HepG2 (cell line): ENCODE data around the gene IDUA. TPM values are rescaled to one million over a fixed set of nuclear protein-coding genes. Genes with fewer than 3 reads are reported as not detected.

Source experiments
- ATAD3A ChIP-seq: sonication (generic); formaldehyde crosslinking; IDR thresholded peaks from 2 replicates; pipeline ENCODE4 v1.4.0; 2020; ENCODE audit warnings: missing genetic modification reagents
- CCAR2 ChIP-seq: fragments of 200-400 bp; formaldehyde crosslinking; optimal IDR thresholded peaks from 2 replicates; pipeline ENCODE3; 2018; ENCODE audit warnings: low read depth, mild to moderate bottlenecking, low read length, moderate library complexity
- CSRNP1 ChIP-seq: sonication (generic); formaldehyde crosslinking; IDR thresholded peaks from 2 replicates; pipeline ENCODE4 v1.8.1; 2023; ENCODE audit warnings: mild to moderate bottlenecking, missing genetic modification reagents
- HOXA5 ChIP-seq: sonication (generic); formaldehyde crosslinking; IDR thresholded peaks from 2 replicates; pipeline ENCODE4 v1.4.0; 2020; ENCODE audit warnings: missing genetic modification reagents
- KLF15 ChIP-seq: sonication (generic); formaldehyde crosslinking; IDR thresholded peaks from 2 replicates; pipeline ENCODE4 v1.8.1; 2023; ENCODE audit warnings: borderline replicate concordance, mild to moderate bottlenecking, inconsistent platforms, missing genetic modification reagents, mixed read lengths
- NPAS2 ChIP-seq: sonication (generic); formaldehyde crosslinking; IDR thresholded peaks from 2 replicates; pipeline ENCODE4 v1.8.0; 2022; ENCODE audit warnings: mild to moderate bottlenecking, missing genetic modification reagents, borderline replicate concordance
- PHB2 ChIP-seq: fragments of 450-650 bp; IDR thresholded peaks from 2 replicates; pipeline ENCODE4 v1.6.1; 2018; ENCODE audit not compliant: partially characterized antibody
- PHF8 ChIP-seq: sonication (generic); formaldehyde crosslinking; IDR thresholded peaks from 2 replicates; pipeline ENCODE4 v1.5.0; 2020; ENCODE audit warnings: missing genetic modification reagents
- SAP130 ChIP-seq: IDR thresholded peaks from 2 replicates; pipeline ENCODE4 v1.6.1; 2016; ENCODE audit warnings: low read depth
- TBX2 ChIP-seq: sonication (generic); formaldehyde crosslinking; IDR thresholded peaks from 2 replicates; pipeline ENCODE4 v1.5.0; 2020; ENCODE audit warnings: missing genetic modification reagents, mild to moderate bottlenecking, borderline replicate concordance
- TRIM22 ChIP-seq: fragments of 450-650 bp; IDR thresholded peaks from 2 replicates; pipeline ENCODE4 v1.6.1; 2017
- ZFP36L1 ChIP-seq: sonication (generic); formaldehyde crosslinking; IDR thresholded peaks from 2 replicates; pipeline ENCODE4 v1.8.0; 2022; ENCODE audit warnings: mild to moderate bottlenecking, missing genetic modification reagents, moderate library complexity
- ZNF343 ChIP-seq: sonication (generic); formaldehyde crosslinking; IDR thresholded peaks from 2 replicates; pipeline ENCODE4 v1.4.0; 2020; ENCODE audit warnings: mild to moderate bottlenecking, missing genetic modification reagents
- ZNF598 ChIP-seq: sonication (generic); formaldehyde crosslinking; IDR thresholded peaks from 2 replicates; pipeline ENCODE4 v1.5.1; 2020; ENCODE audit warnings: mild to moderate bottlenecking, missing genetic modification reagents, borderline replicate concordance
- polyA plus RNA-seq, 8 experiments: library from polyadenylated mRNA; depleted of rRNA in 3 of 8; stranded (reverse) in 7 of 8; unstranded in 1 of 8; fragments of >200 nt; fragmentation: Illumina TruSeq in 4 of 8; extraction: Trizol in 4 of 8; gene quantifications; 2 replicates each; pipeline versions ENCODE4 v1.2.1 to v1.2.3, GENCODE V29; 2011 to 2016; ENCODE audit warnings: low read depth in 4 of 8, missing spikeins in 1 of 8, mixed read lengths in 1 of 8; ENCODE audit not compliant: insufficient read depth in 1 of 8
- total RNA-seq, 5 experiments: library from RNA; depleted of rRNA; stranded (reverse); fragments of >200 nt; fragmentation: Illumina TruSeq; extraction: Trizol; gene quantifications; 2 replicates each; pipeline ENCODE4 v1.2.3, GENCODE V29; 2016; ENCODE audit warnings: low read depth in 1 of 5
- TF ChIP-seq, protein P1 (sequence below): sonication (generic); formaldehyde crosslinking; IDR thresholded peaks from 2 replicates; pipeline ENCODE4 v1.9.0; 2022; ENCODE audit warnings: missing genetic modification reagents, mild to moderate bottlenecking, borderline replicate concordance
- TF ChIP-seq, protein P2 (sequence below): sonication (generic); formaldehyde crosslinking; IDR thresholded peaks from 2 replicates; pipeline ENCODE4 v1.8.0; 2022; ENCODE audit warnings: mild to moderate bottlenecking, missing genetic modification reagents, moderate library complexity
- TF ChIP-seq, protein P3 (sequence below): sonication (generic); formaldehyde crosslinking; conservative IDR thresholded peaks from 2 replicates; pipeline ENCODE4 v1.8.0; 2022; ENCODE audit warnings: low read depth, missing genetic modification reagents
- TF ChIP-seq, protein P4 (sequence below): sonication (generic); formaldehyde crosslinking; IDR thresholded peaks from 2 replicates; pipeline ENCODE4 v1.5.0; 2020; ENCODE audit warnings: mild to moderate bottlenecking, missing genetic modification reagents, moderate library complexity
- TF ChIP-seq, protein P5 (sequence below): IDR thresholded peaks from 2 replicates; pipeline ENCODE4 v1.6.1; 2016; ENCODE audit warnings: control low read depth

IDUA gene
- total and polyA plus RNA-seq, 2 of the 13 experiments (the other 11 are each of a cell fraction or from before 2014, with no cell fraction given) = 0.77 to 1.0 TPM

DNA sequence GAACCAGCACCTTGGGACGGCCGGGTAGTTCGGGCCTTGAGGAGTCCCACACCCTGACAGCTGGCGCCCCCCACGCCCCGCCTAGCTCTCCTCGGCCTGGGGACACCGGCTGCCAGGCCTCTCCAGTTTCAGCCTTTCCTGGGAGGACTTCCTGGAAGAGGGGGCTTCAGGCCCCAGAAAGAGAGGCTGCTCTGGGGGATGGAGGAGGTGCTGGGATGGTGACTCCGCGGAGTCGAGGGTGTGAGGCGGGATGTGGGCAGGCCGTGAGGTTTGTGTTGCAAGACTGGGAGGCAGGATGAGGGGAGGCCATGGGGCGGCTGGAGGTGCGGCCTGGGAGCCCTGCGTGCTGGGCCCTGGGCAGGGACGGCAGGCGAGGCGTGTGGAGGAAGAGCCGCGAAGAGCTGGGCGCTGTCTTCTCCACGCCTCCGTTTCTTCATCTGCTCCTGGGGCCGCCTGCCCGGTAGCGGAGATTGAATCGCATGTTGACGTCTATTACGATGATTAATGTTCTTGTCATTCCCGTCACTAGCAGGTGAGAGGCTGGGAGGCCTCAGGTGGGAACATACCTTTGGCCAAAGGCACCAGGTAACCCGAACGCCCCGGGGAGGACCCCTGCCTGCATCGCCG is 23.7 kb downstream of the IDUA start (continued):
- TF ChIP-seq, protein P1, sequence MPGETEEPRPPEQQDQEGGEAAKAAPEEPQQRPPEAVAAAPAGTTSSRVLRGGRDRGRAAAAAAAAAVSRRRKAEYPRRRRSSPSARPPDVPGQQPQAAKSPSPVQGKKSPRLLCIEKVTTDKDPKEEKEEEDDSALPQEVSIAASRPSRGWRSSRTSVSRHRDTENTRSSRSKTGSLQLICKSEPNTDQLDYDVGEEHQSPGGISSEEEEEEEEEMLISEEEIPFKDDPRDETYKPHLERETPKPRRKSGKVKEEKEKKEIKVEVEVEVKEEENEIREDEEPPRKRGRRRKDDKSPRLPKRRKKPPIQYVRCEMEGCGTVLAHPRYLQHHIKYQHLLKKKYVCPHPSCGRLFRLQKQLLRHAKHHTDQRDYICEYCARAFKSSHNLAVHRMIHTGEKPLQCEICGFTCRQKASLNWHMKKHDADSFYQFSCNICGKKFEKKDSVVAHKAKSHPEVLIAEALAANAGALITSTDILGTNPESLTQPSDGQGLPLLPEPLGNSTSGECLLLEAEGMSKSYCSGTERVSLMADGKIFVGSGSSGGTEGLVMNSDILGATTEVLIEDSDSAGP = peak; percentile 48; the same call in 1 of the 2 replicates
- TF ChIP-seq HOXA5 (CRISPR knock-in tag) (peak; percentile 38), PHF8 (no peak), TRIM22 (no peak), ATAD3A (CRISPR knock-in tag) (no peak), NPAS2 (no peak), CCAR2 (no peak), PHB2 (no peak), TBX2 (CRISPR knock-in tag) (no peak), ZNF598 (CRISPR knock-in tag) (no peak), ZNF343 (CRISPR knock-in tag) (no peak), SAP130 (CRISPR knock-in tag) (peak; percentile 5; the same call in 1 of the 2 replicates), CSRNP1 (no peak), KLF15 (CRISPR knock-in tag) (no peak), ZFP36L1 (no peak)
- TF ChIP-seq, protein P2, sequence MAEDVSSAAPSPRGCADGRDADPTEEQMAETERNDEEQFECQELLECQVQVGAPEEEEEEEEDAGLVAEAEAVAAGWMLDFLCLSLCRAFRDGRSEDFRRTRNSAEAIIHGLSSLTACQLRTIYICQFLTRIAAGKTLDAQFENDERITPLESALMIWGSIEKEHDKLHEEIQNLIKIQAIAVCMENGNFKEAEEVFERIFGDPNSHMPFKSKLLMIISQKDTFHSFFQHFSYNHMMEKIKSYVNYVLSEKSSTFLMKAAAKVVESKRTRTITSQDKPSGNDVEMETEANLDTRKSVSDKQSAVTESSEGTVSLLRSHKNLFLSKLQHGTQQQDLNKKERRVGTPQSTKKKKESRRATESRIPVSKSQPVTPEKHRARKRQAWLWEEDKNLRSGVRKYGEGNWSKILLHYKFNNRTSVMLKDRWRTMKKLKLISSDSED (CRISPR knock-in tag) = no peak
- TF ChIP-seq, protein P3, sequence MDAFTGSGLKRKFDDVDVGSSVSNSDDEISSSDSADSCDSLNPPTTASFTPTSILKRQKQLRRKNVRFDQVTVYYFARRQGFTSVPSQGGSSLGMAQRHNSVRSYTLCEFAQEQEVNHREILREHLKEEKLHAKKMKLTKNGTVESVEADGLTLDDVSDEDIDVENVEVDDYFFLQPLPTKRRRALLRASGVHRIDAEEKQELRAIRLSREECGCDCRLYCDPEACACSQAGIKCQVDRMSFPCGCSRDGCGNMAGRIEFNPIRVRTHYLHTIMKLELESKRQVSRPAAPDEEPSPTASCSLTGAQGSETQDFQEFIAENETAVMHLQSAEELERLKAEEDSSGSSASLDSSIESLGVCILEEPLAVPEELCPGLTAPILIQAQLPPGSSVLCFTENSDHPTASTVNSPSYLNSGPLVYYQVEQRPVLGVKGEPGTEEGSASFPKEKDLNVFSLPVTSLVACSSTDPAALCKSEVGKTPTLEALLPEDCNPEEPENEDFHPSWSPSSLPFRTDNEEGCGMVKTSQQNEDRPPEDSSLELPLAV (CRISPR knock-in tag) = no peak
- TF ChIP-seq, protein P4, sequence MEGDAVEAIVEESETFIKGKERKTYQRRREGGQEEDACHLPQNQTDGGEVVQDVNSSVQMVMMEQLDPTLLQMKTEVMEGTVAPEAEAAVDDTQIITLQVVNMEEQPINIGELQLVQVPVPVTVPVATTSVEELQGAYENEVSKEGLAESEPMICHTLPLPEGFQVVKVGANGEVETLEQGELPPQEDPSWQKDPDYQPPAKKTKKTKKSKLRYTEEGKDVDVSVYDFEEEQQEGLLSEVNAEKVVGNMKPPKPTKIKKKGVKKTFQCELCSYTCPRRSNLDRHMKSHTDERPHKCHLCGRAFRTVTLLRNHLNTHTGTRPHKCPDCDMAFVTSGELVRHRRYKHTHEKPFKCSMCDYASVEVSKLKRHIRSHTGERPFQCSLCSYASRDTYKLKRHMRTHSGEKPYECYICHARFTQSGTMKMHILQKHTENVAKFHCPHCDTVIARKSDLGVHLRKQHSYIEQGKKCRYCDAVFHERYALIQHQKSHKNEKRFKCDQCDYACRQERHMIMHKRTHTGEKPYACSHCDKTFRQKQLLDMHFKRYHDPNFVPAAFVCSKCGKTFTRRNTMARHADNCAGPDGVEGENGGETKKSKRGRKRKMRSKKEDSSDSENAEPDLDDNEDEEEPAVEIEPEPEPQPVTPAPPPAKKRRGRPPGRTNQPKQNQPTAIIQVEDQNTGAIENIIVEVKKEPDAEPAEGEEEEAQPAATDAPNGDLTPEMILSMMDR (CRISPR knock-in tag) = 0 out of 2 replicates have a peak, but pooled peaks have one; percentile 9
- TF ChIP-seq, protein P5, sequence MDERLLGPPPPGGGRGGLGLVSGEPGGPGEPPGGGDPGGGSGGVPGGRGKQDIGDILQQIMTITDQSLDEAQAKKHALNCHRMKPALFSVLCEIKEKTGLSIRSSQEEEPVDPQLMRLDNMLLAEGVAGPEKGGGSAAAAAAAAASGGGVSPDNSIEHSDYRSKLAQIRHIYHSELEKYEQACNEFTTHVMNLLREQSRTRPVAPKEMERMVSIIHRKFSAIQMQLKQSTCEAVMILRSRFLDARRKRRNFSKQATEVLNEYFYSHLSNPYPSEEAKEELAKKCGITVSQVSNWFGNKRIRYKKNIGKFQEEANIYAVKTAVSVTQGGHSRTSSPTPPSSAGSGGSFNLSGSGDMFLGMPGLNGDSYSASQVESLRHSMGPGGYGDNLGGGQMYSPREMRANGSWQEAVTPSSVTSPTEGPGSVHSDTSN (CRISPR knock-in tag) = no peak
